ENCODE results near the gene ZEB2.

Gene ZEB2

GRCh38 chr2:144376926-144377325 lies 143.0 kb downstream of the ZEB2 start:
- no peaks in the 10 kb centered on the region for H3K9me2 ChIP-seq (replicated peaks; ENCODE audit: control insufficient read depth, low read length)
- H3K4me3 ChIP-seq (ENCODE audit: low read length), result no peak overlapping the region
- TF ChIP-seq EZH2phosphoT487 (IDR thresholded peaks at IDR 0.05; ENCODE audit: borderline replicate concordance, low read length) (no peak), CTCF (IDR thresholded peaks at IDR 0.05; ENCODE audit: low read depth, low read length, poor library complexity, severe bottlenecking) (no peak)
- peaks cover 40% of the 10 kb centered on the region for H3K4me1 ChIP-seq (ENCODE audit: control insufficient read depth, low read length)
- H3K36me3 ChIP-seq (ENCODE audit: control insufficient read depth, low read length), result no peaks in the 10 kb centered on the region
- H3K27ac ChIP-seq (ENCODE audit: low read depth, low read length), result no peak overlapping the region
- H3K27me3 ChIP-seq (ENCODE audit: control insufficient read depth, low read length), result no peaks in the 10 kb centered on the region
- H3K9me3 ChIP-seq (ENCODE audit: control insufficient read depth, insufficient read depth, low read length), result no peaks in the 10 kb centered on the region
- H3F3A ChIP-seq (ENCODE audit: control insufficient read depth, insufficient read depth), result 0 out of 2 replicates have a peak, but pooled peaks cover 3% of the 10 kb centered on the region
- H4K20me1 ChIP-seq (ENCODE audit: control insufficient read depth, insufficient read depth, low read depth, low read length), result no peaks in the 10 kb centered on the region
- H3K4me2 ChIP-seq (ENCODE audit: low read length), result no peak overlapping the region
- H3K79me2 ChIP-seq (ENCODE audit: control insufficient read depth, low read length), result no peaks in the 10 kb centered on the region

GRCh38 chr2:144376460-144376859 lies 143.5 kb downstream of the ZEB2 start:
- Histone ChIP-seq H3K4me3 (ENCODE audit: low read length) (no peak overlapping the region), H3K9me2 (replicated peaks; ENCODE audit: control insufficient read depth, low read length) (no peaks in the 10 kb centered on the region), H3K36me3 (ENCODE audit: control insufficient read depth, low read length) (no peaks in the 10 kb centered on the region), H3K79me2 (ENCODE audit: control insufficient read depth, low read length) (no peaks in the 10 kb centered on the region), H3K9me3 (ENCODE audit: control insufficient read depth, insufficient read depth, low read length) (no peaks in the 10 kb centered on the region), H4K20me1 (ENCODE audit: control insufficient read depth, insufficient read depth, low read depth, low read length) (no peaks in the 10 kb centered on the region), H3K4me2 (ENCODE audit: low read length) (no peak overlapping the region), H3K4me1 (ENCODE audit: control insufficient read depth, low read length) (peaks cover 42% of the 10 kb centered on the region), H3K27ac (ENCODE audit: low read depth, low read length) (no peak overlapping the region), H3K27me3 (ENCODE audit: control insufficient read depth, low read length) (no peaks in the 10 kb centered on the region), H3F3A (ENCODE audit: control insufficient read depth, insufficient read depth) (0 out of 2 replicates have a peak, but pooled peaks cover 3% of the 10 kb centered on the region)
- TF ChIP-seq CTCF (IDR thresholded peaks at IDR 0.05; ENCODE audit: low read depth, low read length, poor library complexity, severe bottlenecking) (no peak), EZH2phosphoT487 (IDR thresholded peaks at IDR 0.05; ENCODE audit: borderline replicate concordance, low read length) (no peak)

- Histone ChIP-seq H3K9me2 (replicated peaks; ENCODE audit: control insufficient read depth, low read length) (no peaks in the 10 kb centered on the region), H3K4me2 (ENCODE audit: low read length) (peak overlapping the region; percentile 61), H3K4me3 (ENCODE audit: low read length) (peak overlapping the region; percentile 27), H3K79me2 (ENCODE audit: control insufficient read depth, low read length) (no peaks in the 10 kb centered on the region), H3K4me1 (ENCODE audit: control insufficient read depth, low read length) (peaks cover 51% of the 10 kb centered on the region), H3K9me3 (ENCODE audit: control insufficient read depth, insufficient read depth, low read length) (no peaks in the 10 kb centered on the region), H3K27me3 (ENCODE audit: control insufficient read depth, low read length) (no peaks in the 10 kb centered on the region), H3K27ac (ENCODE audit: low read depth, low read length) (peak overlapping the region; percentile 24), H3K36me3 (ENCODE audit: control insufficient read depth, low read length) (no peaks in the 10 kb centered on the region), H4K20me1 (ENCODE audit: control insufficient read depth, insufficient read depth, low read depth, low read length) (no peaks in the 10 kb centered on the region), H3F3A (ENCODE audit: control insufficient read depth, insufficient read depth) (0 out of 2 replicates have a peak, but pooled peaks cover 3% of the 10 kb centered on the region)
- no peak for TF ChIP-seq EZH2phosphoT487 (IDR thresholded peaks at IDR 0.05; ENCODE audit: borderline replicate concordance, low read length)
- TF ChIP-seq CTCF (IDR thresholded peaks at IDR 0.05; ENCODE audit: low read depth, low read length, poor library complexity, severe bottlenecking), result no peak
Observed at GRCh38 chr2:144374163-144374661, 145.7 kb downstream of the ZEB2 start.
